Left ventricle myocardium inferior (tissue), 1 donor: ENCODE results near the gene TMPRSS5. TPM values are rescaled to one million over a fixed set of nuclear protein-coding genes. Genes with fewer than 3 reads are reported as not detected.
"Not testable (repeated sequence)": the region's sequence is repeated elsewhere in the genome, so short reads cannot be mapped to it uniquely, and the experiment has no call there.

Experiments used
- DNase-seq: peaks from one replicate; pipeline ENCODE4 v3.0.0-alpha.2; 2020
- H3K27ac ChIP-seq: fragments of 200-600 bp; replicated peaks from 2 replicates; pipeline ENCODE4 v1.8.0; 2021
- H3K27me3 ChIP-seq: fragments of 200-600 bp; 2 replicates; pipeline ENCODE4 v1.8.0; 2021; ENCODE audit warnings: low read depth
- H3K36me3 ChIP-seq: fragments of 200-600 bp; 2 replicates; pipeline ENCODE4 v1.8.0; 2021
- H3K4me1 ChIP-seq: fragments of 200-600 bp; 2 replicates; pipeline ENCODE4 v1.8.0; 2021
- H3K4me3 ChIP-seq: fragments of 200-600 bp; 2 replicates; pipeline ENCODE4 v1.8.0; 2021; ENCODE audit warnings: mild to moderate bottlenecking, moderate library complexity
- H3K9me3 ChIP-seq: fragments of 200-600 bp; replicated peaks from 2 replicates; pipeline ENCODE4 v1.8.0; 2021
- intact Hi-C: fragments of 100-400 bp; cut with micrococcal nuclease; formaldehyde crosslinking; loops from one replicate; pipeline ENCODE4 v1.11.0; 2022
- total RNA-seq: library from RNA; stranded (reverse); fragmentation: NEBNext Ultra II Directional; extraction: Animal tissue kit (Norgen Biotek cat#: 25700); gene quantifications from one replicate; pipeline ENCODE4 v1.2.1, GENCODE V29; 2021
- TF ChIP-seq, protein P1 (sequence below): fragments of 200-600 bp; IDR thresholded peaks from 2 replicates; pipeline ENCODE4 v1.8.0; 2021; ENCODE audit warnings: antibody characterized with exemption, mild to moderate bottlenecking, borderline replicate concordance
- donor health status: DM: no; HTN: yes; CAD: no; lungs with severe emphysema.

Gene TMPRSS5
- total RNA-seq, 1 donor from 2014 or later, result 0.47 TPM

- H3K36me3 ChIP-seq, result peaks cover 46% of the 10 kb centered on the region
- intact Hi-C loops, result no loop called here
- no peak for DNase-seq
- peaks cover 36% of the 10 kb centered on the region for H3K9me3 ChIP-seq
- no peaks in the 10 kb centered on the region for H3K27me3 ChIP-seq
- TF ChIP-seq, protein P1, sequence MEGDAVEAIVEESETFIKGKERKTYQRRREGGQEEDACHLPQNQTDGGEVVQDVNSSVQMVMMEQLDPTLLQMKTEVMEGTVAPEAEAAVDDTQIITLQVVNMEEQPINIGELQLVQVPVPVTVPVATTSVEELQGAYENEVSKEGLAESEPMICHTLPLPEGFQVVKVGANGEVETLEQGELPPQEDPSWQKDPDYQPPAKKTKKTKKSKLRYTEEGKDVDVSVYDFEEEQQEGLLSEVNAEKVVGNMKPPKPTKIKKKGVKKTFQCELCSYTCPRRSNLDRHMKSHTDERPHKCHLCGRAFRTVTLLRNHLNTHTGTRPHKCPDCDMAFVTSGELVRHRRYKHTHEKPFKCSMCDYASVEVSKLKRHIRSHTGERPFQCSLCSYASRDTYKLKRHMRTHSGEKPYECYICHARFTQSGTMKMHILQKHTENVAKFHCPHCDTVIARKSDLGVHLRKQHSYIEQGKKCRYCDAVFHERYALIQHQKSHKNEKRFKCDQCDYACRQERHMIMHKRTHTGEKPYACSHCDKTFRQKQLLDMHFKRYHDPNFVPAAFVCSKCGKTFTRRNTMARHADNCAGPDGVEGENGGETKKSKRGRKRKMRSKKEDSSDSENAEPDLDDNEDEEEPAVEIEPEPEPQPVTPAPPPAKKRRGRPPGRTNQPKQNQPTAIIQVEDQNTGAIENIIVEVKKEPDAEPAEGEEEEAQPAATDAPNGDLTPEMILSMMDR, result no peak
- no peak overlapping the region for H3K4me3 ChIP-seq
- no peak overlapping the region for H3K27ac ChIP-seq
- H3K4me1 ChIP-seq, result no peaks in the 10 kb centered on the region
Measured at GRCh38 chr11:113710989-113711388, 4.9 kb upstream of the TMPRSS5 start.

DNA sequence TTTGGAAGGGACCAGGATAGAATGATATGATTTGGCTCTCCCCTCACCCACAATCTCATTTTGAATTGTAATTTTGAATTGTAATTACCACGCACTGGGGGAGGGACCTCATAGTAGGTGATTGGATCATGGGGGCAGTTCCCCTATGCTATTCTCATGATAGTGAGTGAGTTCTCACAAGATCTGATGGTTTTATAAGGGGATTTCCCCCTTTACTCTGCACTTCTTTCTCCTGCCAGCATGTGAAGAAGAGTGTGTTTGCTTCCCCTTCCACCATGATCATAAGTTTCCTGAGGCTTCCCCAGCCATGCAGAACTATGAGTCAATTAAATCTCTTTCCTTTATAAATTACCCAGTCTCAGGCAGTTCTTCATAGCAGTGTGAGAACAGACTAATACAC is 2.6 kb downstream of the TMPRSS5 start:
- H3K27me3 ChIP-seq, H3K9me3 ChIP-seq, intact Hi-C loops, H3K27ac ChIP-seq, H3K4me1 ChIP-seq, H3K36me3 ChIP-seq, H3K4me3 ChIP-seq, DNase-seq: not testable (repeated sequence)

- Histone ChIP-seq H3K4me3 (no peak overlapping the region), H3K27ac (no peak overlapping the region), H3K4me1 (no peaks in the 10 kb centered on the region), H3K27me3 (no peaks in the 10 kb centered on the region), H3K36me3 (peaks cover 3% of the 10 kb centered on the region), H3K9me3 (no peaks in the 10 kb centered on the region)
- DNase-seq, result no peak
- intact Hi-C loops, result no loop called here
- TF ChIP-seq, protein P1, result no peak
Measured at GRCh38 chr11:113701491-113701890, 4.6 kb downstream of the TMPRSS5 start.

GRCh38 chr11:113698515-113698914 is 7.6 kb downstream of the TMPRSS5 start:
- TF ChIP-seq, protein P1, result no peak
- H3K27me3 ChIP-seq, result no peaks in the 10 kb centered on the region
- no peak overlapping the region for H3K4me3 ChIP-seq
- H3K36me3 ChIP-seq, result peaks cover 7% of the 10 kb centered on the region
- no peak for DNase-seq
- H3K27ac ChIP-seq, result no peak overlapping the region
- intact Hi-C loops, result no loop called here
- no peaks in the 10 kb centered on the region for H3K9me3 ChIP-seq
- no peaks in the 10 kb centered on the region for H3K4me1 ChIP-seq

DNA sequence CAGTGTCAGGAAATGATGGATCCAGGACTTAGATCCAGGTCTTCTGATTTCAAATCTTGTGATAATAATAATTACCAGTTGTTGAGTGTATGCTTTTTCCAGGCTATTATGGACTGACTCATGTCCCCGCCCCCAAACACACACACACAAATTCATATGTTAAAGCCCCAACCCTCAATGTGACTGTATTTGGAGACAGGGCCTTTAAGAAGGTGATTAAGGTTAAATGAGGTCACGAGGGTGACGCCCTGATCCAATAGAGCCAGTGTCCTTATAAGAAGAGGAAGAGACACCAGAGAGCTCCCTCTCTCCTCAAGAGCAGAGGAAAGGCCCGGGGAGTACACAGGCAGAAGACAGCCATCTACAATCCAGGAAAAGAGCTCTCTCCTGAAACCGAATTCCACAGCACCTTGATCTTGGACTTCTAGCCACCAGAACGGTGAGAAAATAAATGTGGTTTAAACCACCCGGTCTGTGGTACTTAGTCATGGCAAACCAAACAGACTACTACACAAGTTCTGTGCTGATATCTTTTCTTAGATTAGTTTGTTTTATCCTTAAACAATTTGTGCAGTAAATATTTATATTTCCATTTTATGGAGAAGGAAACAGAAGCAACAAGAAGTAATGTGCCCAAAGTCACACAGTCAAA is 8.2 kb downstream of the TMPRSS5 start:
- H3K9me3 ChIP-seq, result no peaks in the 10 kb centered on the region
- H3K4me3 ChIP-seq, result no peak overlapping the region
- TF ChIP-seq, protein P1, result no peak
- H3K4me1 ChIP-seq, result no peaks in the 10 kb centered on the region
- intact Hi-C loops, result no loop called here
- H3K27ac ChIP-seq, result no peak overlapping the region
- H3K27me3 ChIP-seq, result no peaks in the 10 kb centered on the region
- H3K36me3 ChIP-seq, result peaks cover 7% of the 10 kb centered on the region
- DNase-seq, result no peak

- DNase-seq, result no peak
- Histone ChIP-seq H3K27me3 (no peaks in the 10 kb centered on the region), H3K4me1 (no peaks in the 10 kb centered on the region), H3K9me3 (no peaks in the 10 kb centered on the region), H3K36me3 (peaks cover 7% of the 10 kb centered on the region), H3K27ac (no peak overlapping the region), H3K4me3 (no peak overlapping the region)
- intact Hi-C loops, result no loop called here
- TF ChIP-seq, protein P1, result no peak
Measured at GRCh38 chr11:113697111-113697510, 9.0 kb downstream of the TMPRSS5 start.
